GM13976 (cell line): ENCODE results near the gene METRN.
"Not testable (repeated sequence)": the region's sequence is repeated elsewhere in the genome, so short reads cannot be mapped to it uniquely, and the experiment has no call there.

Experiments used
- DNase-seq: peaks from one replicate; pipeline ENCODE4 v3.0.0; 2012; ENCODE audit warnings: low spot score
- in situ Hi-C: fragments of 300-500 bp; cut with MboI; formaldehyde crosslinking; loops from one replicate; pipeline ENCODE4 v1.12.0; 2022; ENCODE audit warnings: low sequenced_read_pairs, mixed read lengths, inconsistent platforms; ENCODE audit not compliant: unreplicated experiment
- TF ChIP-seq, protein P1 (sequence below): IDR thresholded peaks from 2 replicates; pipeline ENCODE4 v1.5.1; 2012; ENCODE audit warnings: borderline replicate concordance, mild to moderate bottlenecking; ENCODE audit not compliant: insufficient read depth; ENCODE audit errors: extremely low read depth, missing control alignments, control extremely low read depth

The METRN gene

DNA sequence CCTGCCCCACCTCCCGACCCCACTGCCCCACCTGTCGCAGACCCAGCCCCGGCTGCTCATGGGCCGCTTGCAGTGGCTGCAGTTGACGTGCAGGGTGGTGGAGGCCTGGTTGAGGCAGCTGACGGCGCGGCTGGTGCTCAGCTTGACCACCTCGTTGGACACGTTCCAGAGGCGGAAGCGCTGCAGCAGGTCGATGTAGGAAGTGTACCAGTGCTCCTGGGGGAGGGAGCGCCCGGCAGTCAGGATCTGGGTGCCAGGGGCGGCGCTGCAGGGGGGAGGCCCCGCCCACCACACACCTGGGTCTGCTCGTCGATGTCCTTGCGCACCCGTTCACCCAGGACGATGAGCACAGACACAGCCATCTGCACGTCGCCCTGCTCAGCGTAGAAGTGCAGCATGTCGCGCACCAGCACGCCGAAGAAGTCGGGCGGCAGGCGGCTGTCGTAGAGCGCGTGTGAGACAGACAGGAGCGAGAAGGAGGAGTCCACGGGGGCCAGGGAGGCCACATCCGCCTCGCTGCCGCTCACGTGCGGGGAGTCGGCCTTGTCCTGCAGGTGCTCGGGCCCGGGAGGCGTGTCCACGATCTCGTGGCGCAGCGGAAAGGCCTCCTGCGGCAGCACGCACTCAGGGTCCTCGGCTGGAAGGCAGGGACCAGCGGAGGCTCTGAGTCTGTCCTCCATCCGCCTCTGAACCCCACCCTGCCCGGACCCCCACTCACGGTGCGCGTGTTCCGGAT is 29.8 kb upstream of the METRN start:
- TF ChIP-seq, protein P1, sequence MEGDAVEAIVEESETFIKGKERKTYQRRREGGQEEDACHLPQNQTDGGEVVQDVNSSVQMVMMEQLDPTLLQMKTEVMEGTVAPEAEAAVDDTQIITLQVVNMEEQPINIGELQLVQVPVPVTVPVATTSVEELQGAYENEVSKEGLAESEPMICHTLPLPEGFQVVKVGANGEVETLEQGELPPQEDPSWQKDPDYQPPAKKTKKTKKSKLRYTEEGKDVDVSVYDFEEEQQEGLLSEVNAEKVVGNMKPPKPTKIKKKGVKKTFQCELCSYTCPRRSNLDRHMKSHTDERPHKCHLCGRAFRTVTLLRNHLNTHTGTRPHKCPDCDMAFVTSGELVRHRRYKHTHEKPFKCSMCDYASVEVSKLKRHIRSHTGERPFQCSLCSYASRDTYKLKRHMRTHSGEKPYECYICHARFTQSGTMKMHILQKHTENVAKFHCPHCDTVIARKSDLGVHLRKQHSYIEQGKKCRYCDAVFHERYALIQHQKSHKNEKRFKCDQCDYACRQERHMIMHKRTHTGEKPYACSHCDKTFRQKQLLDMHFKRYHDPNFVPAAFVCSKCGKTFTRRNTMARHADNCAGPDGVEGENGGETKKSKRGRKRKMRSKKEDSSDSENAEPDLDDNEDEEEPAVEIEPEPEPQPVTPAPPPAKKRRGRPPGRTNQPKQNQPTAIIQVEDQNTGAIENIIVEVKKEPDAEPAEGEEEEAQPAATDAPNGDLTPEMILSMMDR: no peak
- no peak for DNase-seq
- in situ Hi-C loops: no loop called here

DNA sequence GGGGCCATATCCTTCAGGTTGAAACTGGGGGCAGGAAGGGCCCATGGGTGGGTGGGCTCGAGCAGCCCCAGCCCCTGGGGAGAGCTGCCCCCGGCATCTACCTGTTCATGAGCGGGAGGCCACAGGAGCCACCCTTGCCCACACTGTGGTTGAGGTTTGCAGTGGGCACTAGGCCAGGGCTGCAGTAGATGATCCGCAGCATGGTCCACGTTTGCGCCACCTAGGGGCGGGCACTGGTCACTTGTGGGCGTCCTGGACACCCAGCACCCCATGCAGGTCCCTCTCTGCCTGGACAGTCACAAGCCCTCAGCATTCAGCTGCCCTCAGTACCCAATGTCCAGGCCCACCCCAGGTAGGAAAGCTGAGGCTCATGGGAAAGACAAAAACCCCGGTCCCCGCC is 29.0 kb upstream of the METRN start:
- DNase-seq: no peak
- in situ Hi-C loops: no loop called here

DNA sequence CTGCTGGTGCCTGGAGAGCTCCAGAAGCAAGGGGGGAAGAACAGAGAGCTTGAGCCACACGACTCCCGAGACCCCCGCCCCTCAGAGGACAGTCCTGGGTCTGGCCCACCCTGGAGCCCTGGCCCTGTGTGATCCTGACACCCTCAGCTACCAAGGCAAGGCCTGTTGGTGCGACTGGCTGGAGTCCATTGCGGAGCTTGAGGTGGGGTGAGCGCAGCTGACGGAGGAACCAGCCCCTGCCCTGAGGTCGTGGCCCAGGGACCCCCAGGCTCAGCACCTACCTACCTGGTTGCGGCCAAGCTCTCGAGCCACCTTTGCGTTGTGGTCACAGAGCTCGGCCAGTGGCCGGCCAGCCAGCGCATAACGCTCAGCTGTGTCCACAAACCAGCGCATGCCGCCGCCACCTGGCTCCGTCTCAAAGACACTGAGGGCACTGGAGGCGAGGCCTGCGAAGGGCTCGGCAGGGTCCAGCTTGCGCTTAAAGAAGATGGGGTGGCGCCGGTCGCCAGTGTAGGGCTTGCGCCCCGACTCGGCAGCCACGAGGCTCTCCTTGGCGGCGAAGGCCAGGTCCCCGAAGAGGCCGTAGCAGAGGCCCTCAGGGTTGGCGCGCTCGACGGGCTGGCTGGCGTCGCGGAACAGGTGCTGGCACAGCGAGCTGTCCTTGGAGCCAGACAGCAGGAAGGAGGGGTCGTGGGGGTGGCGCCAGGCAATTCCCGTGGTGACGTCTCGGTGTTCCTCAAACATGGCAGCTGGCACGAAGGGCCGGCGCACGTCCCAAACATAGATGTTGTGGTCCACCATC is 28.3 kb upstream of the METRN start:
- TF ChIP-seq, protein P1: no peak
- in situ Hi-C loops: no loop called here
- no peak for DNase-seq

More for the DNA sequence above, 29.0 kb upstream of the METRN start:
- TF ChIP-seq, protein P1: peak; percentile 38

DNA sequence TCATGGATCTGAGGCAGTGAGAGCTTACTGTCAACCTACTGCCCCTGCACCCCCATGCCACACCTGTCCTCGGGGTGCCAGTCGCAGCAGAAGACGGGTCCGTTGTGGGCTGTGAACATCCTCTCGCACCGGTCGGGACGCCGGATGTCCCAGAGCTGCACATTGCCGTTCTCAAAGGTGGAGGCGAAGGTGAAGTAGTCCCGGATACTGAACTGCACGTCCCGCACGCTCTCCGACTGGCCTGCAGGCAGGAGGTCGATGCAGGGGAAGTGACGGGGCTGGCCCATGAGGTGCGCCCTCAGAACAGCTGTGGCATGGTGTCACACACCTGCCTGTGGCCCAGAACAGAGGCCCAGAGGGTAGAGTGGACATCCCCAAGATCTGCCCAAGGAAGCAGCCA is 27.4 kb upstream of the METRN start:
- TF ChIP-seq, protein P1: no peak
- in situ Hi-C loops: no loop called here
- DNase-seq: no peak

DNA sequence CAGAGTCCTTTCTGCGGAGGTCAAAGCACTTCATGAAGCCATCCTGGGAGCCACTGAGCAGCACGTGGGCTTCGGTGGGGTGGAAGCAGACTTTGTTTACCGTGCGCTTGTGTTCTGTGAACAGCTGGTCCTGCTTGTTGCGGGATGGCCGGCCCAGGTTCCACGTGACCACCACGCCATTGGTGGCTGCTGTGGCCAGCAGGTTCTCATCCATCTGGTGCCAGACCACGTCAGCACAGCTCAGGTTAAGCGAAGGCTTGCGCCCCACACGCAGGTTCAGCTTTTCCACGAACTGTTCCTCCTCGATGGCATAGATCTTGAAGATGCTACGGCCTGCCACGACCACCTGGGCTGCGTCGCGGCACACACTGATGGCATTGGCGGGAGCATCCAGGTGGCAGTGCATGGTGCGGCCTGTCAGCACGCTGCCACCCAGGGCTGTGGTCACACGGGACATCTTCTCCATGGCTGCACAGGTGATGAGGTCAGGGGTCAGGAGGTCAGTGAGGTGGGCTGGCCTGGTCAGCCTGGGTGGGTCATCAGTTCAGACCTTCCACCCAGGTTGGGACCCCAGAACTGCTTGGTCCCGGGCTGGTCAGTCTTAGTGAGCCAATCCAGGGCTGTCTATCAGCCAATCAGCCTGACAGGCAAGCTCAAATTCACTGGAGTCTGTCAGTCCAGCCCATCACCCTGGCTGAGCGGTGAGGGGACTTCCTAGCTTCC is 25.6 kb upstream of the METRN start:
- TF ChIP-seq, protein P1: no peak
- no peak for DNase-seq
- in situ Hi-C loops: no loop called here

DNA sequence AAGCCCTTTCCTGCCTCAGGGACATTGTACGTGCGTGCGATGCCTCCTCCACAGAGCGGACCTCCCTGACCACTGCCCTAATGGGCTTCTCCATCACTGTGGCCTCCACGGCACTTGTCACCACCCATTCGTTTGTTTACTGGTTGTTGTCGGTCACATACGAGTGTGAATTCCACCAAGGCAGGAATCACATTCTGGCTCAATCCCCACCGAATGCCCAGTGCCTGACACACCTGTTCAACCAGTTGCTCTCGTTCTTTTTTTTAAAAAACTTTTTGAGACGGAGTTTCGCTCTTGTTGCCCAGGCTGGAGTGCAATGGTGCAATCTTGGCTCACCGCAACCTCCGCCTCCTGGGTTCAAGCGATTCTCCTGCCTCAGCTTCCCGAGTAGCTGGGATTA is 23.7 kb upstream of the METRN start:
- DNase-seq, in situ Hi-C loops: not testable (repeated sequence)
